GM12891 (cell line): ENCODE data around the gene PIAS4.

Experiments
- DNase-seq: peaks from one replicate; pipeline ENCODE4 v3.0.0; 2011; ENCODE audit warnings: low spot score; ENCODE audit not compliant: insufficient read length
- FAIRE-seq: peaks from 2 replicates; lab custom pipeline; 2011; peaks lifted over from hg19 to GRCh38; lab: Jason Lieb, UNC
- PAX5 ChIP-seq: IDR thresholded peaks from 2 replicates; pipeline ENCODE4 v1.6.1; 2011; ENCODE audit warnings: low read length, moderate library complexity, mild to moderate bottlenecking; ENCODE audit not compliant: insufficient read depth, severe bottlenecking
- POLR2A ChIP-seq: IDR thresholded peaks from 2 replicates; pipeline ENCODE4 v1.6.1; 2011; ENCODE audit warnings: low read depth, low read length, control low read depth
- POLR2AphosphoS5 ChIP-seq: IDR thresholded peaks from 2 replicates; pipeline ENCODE4 v1.6.1; 2011; ENCODE audit warnings: low read depth, low read length, control low read depth
- POU2F2 ChIP-seq: IDR thresholded peaks from 2 replicates; pipeline ENCODE4 v1.6.1; 2011; ENCODE audit warnings: low read depth, mild to moderate bottlenecking, control low read depth, low read length, moderate library complexity
- SPI1 ChIP-seq: IDR thresholded peaks from 2 replicates; pipeline ENCODE4 v1.6.1; 2011; ENCODE audit warnings: low read depth, low read length, control low read depth
- TAF1 ChIP-seq: IDR thresholded peaks from 2 replicates; pipeline ENCODE4 v1.6.1; 2011; ENCODE audit warnings: low read depth, low read length, control low read depth

PIAS4 gene

DNA sequence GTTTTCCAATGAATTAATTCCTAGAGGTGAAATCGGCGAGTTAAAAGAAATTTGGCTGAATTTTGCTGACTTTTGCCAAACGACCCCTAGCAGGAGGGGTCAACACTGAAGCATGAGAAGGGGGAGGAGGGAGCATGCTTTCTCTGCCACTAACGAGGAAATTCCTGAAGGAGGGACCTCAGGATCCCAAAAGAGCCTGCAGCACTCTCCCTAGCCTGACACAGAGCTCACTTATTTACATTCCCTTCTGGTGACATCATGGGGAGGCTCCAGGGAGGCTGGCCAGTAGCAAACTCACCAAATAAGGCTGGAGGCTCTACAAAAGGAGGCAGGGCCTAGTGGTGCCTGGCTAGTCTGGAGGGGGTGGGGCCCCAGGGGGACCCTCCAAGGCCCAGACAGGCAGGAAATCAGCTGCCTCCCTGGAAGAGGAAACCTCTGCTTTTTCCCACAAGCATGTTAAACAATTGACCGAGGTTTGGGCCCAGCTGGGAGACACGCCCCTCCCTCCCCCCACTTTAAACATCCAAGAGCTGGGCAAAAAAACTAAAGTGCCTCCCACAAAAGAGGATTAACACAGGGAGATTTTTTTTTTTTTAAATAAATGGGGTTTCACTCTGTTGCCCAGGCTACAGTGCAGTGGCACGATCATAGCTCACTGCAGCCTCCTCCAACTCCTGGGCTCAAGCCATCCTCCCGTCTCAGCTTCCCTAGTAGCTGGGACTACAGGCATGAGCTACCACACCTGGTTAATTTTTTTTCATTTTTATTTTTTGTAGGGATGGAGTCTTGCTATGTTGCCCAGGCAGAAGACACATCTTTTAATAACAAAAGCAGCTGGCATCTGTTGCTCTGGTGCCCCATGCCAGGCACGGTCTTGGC is 38.7 kb upstream of the PIAS4 start:
- no peak for FAIRE-seq
- TF ChIP-seq PAX5 (no peak), POU2F2 (no peak), POLR2A (no peak), TAF1 (no peak), POLR2AphosphoS5 (no peak), SPI1 (no peak)
- no peak for DNase-seq

DNA sequence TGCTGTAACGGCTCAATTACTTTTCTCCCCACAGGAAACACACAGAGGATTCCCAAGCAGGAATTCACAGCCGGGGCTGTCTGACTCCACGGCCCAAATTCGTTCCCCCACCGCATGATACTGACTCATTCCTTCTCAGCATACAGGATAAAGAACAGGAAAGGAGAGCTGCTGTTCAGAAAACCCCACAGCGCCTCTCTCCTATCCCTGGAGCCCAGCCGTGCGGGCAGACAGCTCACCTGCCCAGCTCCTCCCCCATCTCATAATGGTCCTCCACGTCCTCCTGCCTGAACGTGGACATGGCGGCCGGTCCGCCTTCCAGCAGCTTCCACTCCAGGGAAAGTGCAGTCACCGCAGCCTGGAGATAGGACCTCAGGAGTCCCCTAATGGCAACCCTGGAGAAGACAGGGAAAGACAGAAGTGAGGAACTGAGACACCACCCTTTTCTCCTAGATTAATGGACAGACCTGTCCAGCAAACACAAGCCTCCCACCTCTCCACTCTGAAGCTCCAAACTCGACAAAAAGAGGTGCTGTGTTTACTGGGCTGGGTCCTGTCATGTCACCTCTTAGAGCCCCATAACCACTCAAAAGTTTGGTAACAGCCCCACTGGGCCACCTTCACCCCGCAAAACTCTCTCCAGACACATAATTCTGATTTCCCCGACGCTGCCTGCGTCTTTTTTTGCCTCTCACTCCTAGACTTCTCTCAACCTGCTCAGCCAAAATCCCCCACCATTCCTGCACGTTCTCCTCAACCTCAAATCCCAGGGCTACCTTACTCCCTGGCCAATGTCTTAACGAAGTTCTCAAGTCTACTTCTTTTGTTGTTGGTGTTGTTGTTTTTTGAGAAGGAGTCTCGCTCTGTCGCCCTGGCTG is 37.9 kb upstream of the PIAS4 start:
- DNase-seq (no peak), FAIRE-seq (no peak)
- TF ChIP-seq POLR2A, result no peak
- TF ChIP-seq TAF1, result no peak
- no peak for TF ChIP-seq POLR2AphosphoS5
- no peak for TF ChIP-seq SPI1
- no peak for TF ChIP-seq PAX5
- no peak for TF ChIP-seq POU2F2

DNA sequence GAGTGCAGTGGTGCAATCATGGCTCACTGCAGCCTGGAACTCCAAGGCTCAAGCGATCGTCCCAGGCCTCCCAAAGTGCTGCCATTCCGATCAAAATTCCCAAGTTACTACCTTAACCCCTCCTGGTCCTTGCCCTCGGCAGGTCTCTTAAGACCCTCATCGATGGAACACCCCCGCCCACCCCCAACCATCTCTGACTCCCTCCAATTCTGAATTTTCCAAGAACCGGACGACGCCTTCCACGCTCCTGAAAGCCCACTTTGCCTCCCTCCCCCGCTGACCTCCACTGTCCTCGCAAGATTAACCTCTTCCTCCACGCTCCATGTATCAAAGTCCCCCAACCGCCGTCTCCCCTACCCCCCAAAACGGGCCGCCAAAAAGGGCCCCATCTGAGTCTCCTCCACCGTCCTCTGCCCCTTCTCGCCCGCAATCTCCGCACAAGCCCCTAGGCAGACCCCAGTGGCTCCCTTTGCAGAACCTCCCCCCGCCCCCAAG is 37.2 kb upstream of the PIAS4 start:
- FAIRE-seq (no peak), DNase-seq (no peak)
- no peak for TF ChIP-seq PAX5
- TF ChIP-seq POLR2AphosphoS5, result no peak
- no peak for TF ChIP-seq TAF1
- no peak for TF ChIP-seq SPI1
- TF ChIP-seq POU2F2, result no peak
- no peak for TF ChIP-seq POLR2A

GRCh38 chr19:3970808-3971598 is 36.5 kb upstream of the PIAS4 start, which contains the start of gene DAPK3:
TSS of gene DAPK3 (minus strand) at chr19:3971099. CDS start at chr19:3969735, 1,364 bp downstream.
- TF ChIP-seq POLR2AphosphoS5 (peak; percentile 70; the same call in 1 of the 2 replicates), PAX5 (no peak), SPI1 (0 out of 2 replicates have a peak, but pooled peaks have one; percentile 11), POLR2A (peak; percentile 54; the same call in 1 of the 2 replicates), POU2F2 (peak; percentile 73), TAF1 (no peak; the same call in 1 of the 2 replicates)
- FAIRE-seq, result peak; percentile 98
- DNase-seq, result peak; percentile 98

GRCh38 chr19:3975144-3975543 is 32.4 kb upstream of the PIAS4 start:
- DNase-seq (no peak), FAIRE-seq (no peak)
- TF ChIP-seq POU2F2, result 0 out of 2 replicates have a peak, but pooled peaks have one; percentile 28
- no peak for TF ChIP-seq PAX5

DNA sequence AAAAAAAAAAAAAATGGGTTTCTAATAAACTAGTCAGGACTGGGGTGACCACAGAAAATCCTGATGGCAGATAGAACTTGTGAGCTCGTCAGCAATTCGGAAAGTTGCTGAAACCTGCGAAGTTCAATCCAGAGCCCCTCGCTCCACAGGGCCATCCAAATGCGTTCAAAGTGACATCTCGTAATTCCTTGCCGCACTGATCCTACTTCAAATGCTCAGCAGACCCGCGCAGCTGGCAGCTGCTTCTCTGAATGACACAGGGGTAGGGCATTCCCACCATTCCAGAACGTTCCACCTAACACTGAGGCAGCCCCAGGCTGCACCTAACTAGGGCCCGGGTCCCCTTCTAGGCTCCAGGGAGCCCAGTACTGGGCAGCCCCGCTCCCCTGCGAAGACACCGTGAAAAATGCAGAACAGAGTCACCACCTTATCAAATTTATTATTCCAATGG is 31.9 kb upstream of the PIAS4 start:
- no peak for FAIRE-seq
- TF ChIP-seq POLR2AphosphoS5, result peak; percentile 86
- TF ChIP-seq PAX5, result no peak
- no peak for TF ChIP-seq SPI1
- peak; percentile 83 for TF ChIP-seq POLR2A
- no peak for TF ChIP-seq TAF1
- no peak for DNase-seq

- no peak for FAIRE-seq
- DNase-seq, result no peak
- TF ChIP-seq POLR2AphosphoS5 (peak; percentile 64; the same call in 1 of the 2 replicates), PAX5 (no peak), POLR2A (peak; percentile 60), POU2F2 (peak; percentile 11; the same call in 1 of the 2 replicates), TAF1 (no peak)
These were observed 30.9 kb upstream of the PIAS4 start for GRCh38 chr19:3976495-3977241.
